Activated CD8-positive, alpha-beta memory T cell treated with anti-CD3 and anti-CD28 coated beads, Interleukin-2, amount 50 U/mL, for 24 hours (primary cell): ENCODE measurements around the gene ELL3.

Experiments used
- DNase-seq: peaks from one replicate; pipeline ENCODE4 v3.0.0-alpha.2; 2020; ENCODE audit errors: extremely low read depth

Gene ELL3

DNA sequence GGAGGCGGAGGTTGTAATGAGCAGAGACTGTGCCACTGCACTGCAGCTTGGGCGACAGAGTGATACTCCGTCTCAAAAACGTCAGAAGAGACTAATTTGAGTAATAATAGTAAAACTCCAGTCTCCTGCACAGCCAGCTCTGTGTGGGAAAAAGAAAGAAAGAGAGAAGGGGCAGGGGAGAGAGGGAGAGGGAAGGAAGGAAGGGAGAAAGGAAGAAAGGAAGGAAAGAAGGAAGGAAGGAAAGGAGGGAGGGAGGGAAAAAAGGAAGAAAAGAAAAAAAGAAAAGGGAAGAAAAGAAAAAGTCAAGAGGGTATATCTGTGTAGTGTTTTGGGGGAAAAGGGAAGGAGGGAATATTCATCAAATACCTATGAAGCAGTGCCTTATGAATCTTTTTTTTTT, 53.6 kb downstream of the ELL3 start:
- no peak for DNase-seq
